HG02884 (cell line): ENCODE data around the gene CACNG6.

Source experiments
- ATAC-seq: cut with Tn5 transposase; IDR thresholded peaks from one replicate; pipeline ENCODE4 v1.9.1; 2021; ENCODE audit warnings: mild to moderate bottlenecking, moderate library complexity; ENCODE audit not compliant: unreplicated experiment

The CACNG6 gene

DNA sequence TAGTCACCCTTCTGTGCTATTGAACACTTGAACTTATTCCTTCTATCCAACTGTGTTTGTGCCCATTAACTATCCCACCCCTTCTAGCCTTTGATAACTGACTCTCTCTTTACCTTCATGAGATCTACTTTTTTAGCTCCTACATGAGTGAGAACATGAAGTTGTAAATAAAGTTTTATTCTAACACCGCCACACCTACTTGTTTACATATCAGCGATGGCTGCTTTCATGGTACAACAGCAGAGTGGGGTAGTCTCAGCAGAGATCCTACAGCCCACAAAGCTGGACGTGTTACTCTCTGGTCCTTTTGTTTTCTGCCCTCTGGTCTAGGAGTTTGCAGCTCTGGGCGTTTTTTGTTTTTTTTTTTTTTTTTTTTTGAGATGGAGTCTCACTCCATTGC, 48.6 kb downstream of the CACNG6 start:
- no peak for ATAC-seq

DNA sequence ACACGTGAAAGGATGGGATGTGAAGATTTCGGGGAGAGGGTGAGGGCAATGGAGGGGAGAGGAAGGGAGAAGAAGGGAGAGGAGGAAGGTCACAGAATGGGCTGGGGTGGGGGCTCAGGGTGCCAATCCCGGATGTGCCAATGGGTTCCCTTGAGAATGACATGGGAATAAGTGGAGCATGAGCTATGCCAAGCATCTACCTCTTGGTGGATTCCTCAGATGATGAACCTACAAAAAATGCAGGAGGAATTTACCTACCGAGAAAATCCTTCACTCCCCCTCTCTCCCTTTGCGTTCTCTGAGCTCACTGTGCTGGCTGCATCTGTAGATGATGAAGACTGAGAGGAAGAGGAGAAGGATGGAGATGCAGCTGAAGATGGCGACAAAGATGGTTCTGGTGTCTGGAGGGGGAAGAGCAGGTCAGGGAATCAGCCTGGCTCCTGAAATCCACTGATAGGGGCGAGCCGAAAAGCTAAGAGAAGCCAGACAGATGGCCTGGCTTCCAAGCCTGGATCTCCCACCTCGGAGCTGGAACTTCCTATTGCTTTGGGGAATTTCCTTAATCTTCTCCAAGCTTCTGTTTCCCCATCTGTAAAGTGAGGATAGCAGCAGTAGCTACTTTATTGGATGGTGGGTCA, 50.7 kb downstream of the CACNG6 start:
- no peak for ATAC-seq

DNA sequence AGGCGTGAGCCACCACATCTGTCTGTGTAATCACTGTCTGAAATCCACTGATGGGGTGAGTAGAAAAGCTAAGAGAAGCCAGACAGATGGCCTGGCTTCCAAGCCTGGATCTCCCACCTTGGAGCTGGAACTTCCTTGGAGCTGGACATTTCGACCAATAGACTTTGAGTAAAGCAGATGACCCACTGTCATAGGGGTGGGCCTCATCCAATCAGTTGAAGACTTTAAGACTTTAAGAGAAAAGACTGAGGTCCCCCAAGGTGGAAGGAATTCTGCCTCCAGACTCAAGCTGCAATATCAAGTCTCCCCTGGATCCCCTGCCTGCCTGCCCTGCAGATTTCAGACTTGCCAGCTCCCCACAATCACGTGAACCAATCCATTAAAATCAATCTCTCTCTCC, 51.6 kb downstream of the CACNG6 start:
- no peak for ATAC-seq

DNA sequence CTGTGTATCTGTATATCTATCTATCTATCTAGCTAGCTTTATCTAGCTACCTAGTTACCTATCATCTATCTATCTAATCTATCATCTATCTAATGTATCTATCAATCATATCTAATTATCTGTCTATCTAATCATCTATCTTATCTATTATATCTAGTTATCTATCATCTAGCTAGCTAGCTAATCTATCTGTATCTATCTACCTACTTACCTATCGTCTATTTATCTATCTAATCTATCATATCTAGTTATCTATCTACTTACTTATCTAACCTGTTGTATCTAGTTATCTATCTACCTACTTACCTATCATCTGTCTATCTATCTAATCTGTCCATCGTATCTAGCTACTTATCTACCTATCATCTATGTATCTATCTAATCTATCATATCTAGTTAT, 54.3 kb downstream of the CACNG6 start:
- no peak for ATAC-seq

DNA sequence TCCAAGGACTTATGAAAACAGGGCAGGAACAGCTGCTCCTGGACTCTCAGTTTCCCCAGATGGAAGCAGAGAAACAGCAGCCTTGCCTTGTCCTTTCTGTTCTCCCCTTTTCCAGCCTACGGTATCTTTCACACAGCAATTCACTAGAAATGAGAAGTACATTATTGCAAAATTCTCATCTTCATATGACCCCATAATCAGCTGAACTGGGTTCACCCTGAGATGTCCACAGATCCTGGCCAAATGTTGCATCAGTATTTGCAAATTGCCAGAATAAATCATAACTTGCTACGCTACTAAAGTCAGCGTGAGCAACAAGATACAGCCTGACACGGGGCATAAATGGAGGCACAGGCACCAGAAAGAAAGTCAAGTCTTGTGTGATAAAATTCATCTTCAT, 56.2 kb downstream of the CACNG6 start:
- ATAC-seq, result no peak
